Measurements from ENCODE around the gene MLXIP.
A peak's percentile ranks its signal among the peaks of the same experiment; 100 is the strongest.

The MLXIP gene

DNA sequence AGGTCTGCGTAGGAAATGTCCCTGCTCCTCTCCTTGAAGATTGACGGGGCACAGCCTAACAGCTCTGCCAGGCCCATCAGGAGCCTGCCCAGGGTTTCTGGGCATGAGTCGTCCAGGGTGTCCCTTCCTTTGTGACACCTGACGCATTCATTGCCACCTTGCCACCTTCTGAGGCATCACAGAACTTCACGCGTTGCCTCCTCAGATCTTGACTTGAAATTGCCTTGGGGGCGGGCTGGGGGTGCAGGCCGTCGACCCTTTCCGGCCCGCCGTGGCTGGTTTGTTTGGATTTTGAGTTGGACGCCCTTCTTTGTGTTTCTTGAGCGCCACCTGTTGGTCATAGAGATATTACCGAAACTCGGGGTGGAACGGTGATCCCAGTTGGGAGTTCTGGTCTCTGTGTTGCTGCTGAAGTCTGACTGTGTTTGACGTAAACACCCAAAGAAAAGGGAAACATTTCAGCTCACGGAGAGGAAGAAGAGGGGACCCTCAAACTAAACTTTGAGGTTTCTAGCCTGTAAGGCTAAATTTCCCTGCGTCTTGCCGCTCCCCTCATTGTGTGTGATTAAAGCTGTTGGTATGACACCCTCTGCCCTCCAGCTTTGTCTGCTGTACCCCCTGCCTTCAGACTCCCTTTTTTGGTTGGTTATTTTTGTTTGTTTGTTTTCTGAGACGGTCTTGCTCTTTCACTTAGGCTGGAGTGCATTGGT, 44.6 kb downstream of the MLXIP start:
- H3K27me3 ChIP-seq = no peaks in the 10 kb centered on the region
- TF ChIP-seq, protein P1, sequence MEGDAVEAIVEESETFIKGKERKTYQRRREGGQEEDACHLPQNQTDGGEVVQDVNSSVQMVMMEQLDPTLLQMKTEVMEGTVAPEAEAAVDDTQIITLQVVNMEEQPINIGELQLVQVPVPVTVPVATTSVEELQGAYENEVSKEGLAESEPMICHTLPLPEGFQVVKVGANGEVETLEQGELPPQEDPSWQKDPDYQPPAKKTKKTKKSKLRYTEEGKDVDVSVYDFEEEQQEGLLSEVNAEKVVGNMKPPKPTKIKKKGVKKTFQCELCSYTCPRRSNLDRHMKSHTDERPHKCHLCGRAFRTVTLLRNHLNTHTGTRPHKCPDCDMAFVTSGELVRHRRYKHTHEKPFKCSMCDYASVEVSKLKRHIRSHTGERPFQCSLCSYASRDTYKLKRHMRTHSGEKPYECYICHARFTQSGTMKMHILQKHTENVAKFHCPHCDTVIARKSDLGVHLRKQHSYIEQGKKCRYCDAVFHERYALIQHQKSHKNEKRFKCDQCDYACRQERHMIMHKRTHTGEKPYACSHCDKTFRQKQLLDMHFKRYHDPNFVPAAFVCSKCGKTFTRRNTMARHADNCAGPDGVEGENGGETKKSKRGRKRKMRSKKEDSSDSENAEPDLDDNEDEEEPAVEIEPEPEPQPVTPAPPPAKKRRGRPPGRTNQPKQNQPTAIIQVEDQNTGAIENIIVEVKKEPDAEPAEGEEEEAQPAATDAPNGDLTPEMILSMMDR (IDR thresholded peaks at IDR 0.05) = peak; percentile 70 to 90
- DNase-seq = peak in 1 of 2 donors; percentile 69
- no peak overlapping the region for H3K4me3 ChIP-seq
- H3K4me1 ChIP-seq = peaks cover 0 to 34% (median 20%) of the 10 kb centered on the region in 4 donors
- no peaks in the 10 kb centered on the region for H3K9me3 ChIP-seq
- intact Hi-C loops (cut with DNase I; ENCODE audit: low total_unique reads) = loop anchor here (2.0 kb wide), 1 partner anchor 68 kb away; no protein-coding TSS in a partner anchor
- peaks cover 5 to 15% (median 11%) of the 10 kb centered on the region in 3 donors for H3K36me3 ChIP-seq
- no peak overlapping the region for H3K27ac ChIP-seq

DNA sequence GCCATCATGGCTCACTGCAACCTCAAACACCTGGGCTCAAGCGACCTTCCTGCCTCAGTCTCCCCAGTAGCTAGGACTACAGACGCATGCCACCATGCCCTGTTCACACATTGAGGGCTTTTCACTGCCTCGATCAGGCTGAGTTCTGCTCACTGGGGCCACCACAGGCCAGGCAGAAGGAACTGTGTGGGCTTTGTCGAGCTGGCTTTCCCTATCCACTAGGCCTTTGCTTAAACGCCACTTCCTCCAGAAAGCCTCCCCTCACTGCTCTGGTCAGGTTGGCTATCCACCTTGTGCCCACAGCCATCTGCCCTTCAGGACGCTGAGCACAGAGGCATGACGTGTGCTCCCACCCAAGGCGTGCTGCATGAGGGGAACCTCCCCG, 45.2 kb downstream of the MLXIP start:
- TF ChIP-seq, protein P1 (IDR thresholded peaks at IDR 0.05) = no peak
- Histone ChIP-seq H3K36me3 (peaks cover 11 to 20% (median 16%) of the 10 kb centered on the region in 3 donors), H3K4me3 (no peak overlapping the region), H3K9me3 (no peaks in the 10 kb centered on the region), H3K27ac (no peak overlapping the region), H3K4me1 (peaks cover 0 to 34% (median 20%) of the 10 kb centered on the region in 4 donors), H3K27me3 (no peaks in the 10 kb centered on the region)
- no peak for DNase-seq
- intact Hi-C loops (cut with DNase I; ENCODE audit: low total_unique reads) = loop anchor here (2.0 kb wide), 1 partner anchor 69 kb away; no protein-coding TSS in a partner anchor

DNA sequence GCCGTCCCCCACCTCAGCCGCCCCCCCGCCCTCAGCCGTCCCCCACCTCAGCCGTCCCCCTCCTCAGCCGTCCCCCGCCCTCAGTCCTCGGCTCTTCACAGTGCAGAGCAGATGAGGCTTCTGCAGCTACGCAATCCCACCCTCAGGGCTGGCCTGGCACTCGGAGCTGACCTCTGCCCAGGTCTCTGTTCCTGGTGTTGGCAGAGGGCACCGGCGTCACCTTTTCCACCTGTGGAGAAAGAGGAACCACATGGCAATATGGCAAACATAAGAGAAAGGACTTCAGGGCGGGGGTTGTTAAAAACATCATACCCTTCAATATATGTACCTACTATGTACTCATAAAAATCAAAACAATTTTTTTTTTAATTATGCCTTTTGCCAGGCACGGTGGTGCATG, 45.8 kb downstream of the MLXIP start:
- Histone ChIP-seq H3K4me3 (no peak overlapping the region), H3K4me1 (peaks cover 0 to 34% (median 20%) of the 10 kb centered on the region in 4 donors), H3K36me3 (peaks cover 17 to 26% (median 23%) of the 10 kb centered on the region in 3 donors), H3K27ac (no peak overlapping the region), H3K9me3 (no peaks in the 10 kb centered on the region), H3K27me3 (no peaks in the 10 kb centered on the region)
- TF ChIP-seq, protein P1 (IDR thresholded peaks at IDR 0.05) = no peak
- intact Hi-C loops (cut with DNase I; ENCODE audit: low total_unique reads) = no loop called here
- no peak for DNase-seq

DNA sequence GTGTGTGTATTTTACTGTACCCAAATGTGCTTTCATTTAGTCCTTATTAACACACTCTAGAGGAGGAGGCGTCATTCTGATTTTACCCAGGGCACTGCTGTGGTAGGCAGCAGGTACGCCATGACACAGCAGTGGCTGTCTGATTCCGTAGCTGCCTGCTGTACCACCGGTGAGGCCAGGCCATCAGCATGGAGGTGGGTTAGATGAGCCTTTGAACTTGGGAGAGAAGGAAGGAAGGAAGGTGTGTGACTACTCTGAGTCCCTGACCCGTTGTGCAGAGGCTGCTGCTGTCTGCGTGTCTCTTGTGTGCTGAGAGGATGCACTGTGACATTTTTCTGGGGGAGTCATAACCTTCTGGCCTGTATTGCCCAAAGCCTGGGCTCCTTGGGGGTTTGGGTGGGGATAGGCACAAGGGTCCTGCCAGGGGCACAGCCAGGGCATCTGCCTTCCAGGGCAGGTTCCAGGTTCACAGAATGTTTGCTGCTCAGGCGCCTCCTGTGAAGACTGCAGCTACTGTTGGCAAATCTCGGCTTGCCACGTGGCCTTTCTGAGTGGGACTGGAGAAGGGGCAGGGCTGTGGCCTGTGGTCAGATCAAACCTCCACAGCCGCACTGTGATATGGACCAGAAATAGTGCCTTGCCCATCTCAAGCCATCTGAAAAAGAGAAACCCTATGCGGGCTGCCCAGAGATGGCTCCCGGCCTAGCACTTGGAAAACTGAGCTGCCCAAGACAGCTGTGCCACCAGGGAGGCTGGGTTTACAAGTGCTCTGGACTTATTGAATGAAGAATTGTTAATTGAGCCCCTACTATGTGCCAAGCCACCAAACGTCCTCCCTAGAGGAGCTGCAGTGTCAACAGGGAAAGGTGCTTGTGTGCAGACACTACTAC, 47.1 kb downstream of the MLXIP start:
- intact Hi-C loops (cut with DNase I; ENCODE audit: low total_unique reads) = loop anchor here (5.0 kb wide), 1 partner anchor 208 kb away; the partner anchor contains the start of gene CFAP251
- Histone ChIP-seq H3K4me3 (no peak overlapping the region), H3K36me3 (peaks cover 30 to 40% (median 36%) of the 10 kb centered on the region in 3 donors), H3K27me3 (no peaks in the 10 kb centered on the region), H3K4me1 (peaks cover 0 to 34% (median 20%) of the 10 kb centered on the region in 4 donors), H3K27ac (no peak overlapping the region), H3K9me3 (no peaks in the 10 kb centered on the region)
- DNase-seq = no peak
- TF ChIP-seq, protein P1 (IDR thresholded peaks at IDR 0.05) = no peak

DNA sequence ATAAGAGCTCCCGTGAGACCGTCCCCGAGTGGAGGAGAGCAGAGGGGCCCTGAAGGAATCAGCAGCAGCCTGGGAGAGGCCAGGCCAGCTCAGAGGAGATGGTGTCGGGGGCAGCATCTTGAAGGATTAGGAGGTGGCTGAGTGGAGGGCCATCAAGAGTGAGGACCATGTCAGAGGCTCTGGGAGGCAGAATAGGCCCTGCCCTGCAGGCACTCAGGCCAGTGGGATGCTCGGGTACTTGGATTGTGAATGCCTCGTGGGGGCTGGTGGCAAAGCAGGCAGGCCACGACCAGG, 47.7 kb downstream of the MLXIP start:
- Histone ChIP-seq H3K9me3 (no peaks in the 10 kb centered on the region), H3K36me3 (peaks cover 33 to 46% (median 41%) of the 10 kb centered on the region in 3 donors), H3K4me3 (no peak overlapping the region), H3K27me3 (no peaks in the 10 kb centered on the region), H3K27ac (no peak overlapping the region), H3K4me1 (peaks cover 0 to 32% (median 19%) of the 10 kb centered on the region in 4 donors)
- intact Hi-C loops (cut with DNase I; ENCODE audit: low total_unique reads) = loop anchor here (5.0 kb wide), 1 partner anchor 209 kb away; the partner anchor contains the start of gene CFAP251
- TF ChIP-seq, protein P1 (IDR thresholded peaks at IDR 0.05) = no peak
- no peak for DNase-seq
